ENCODE results near the gene SND1. TPM values are rescaled to one million over a fixed set of nuclear protein-coding genes. Genes with fewer than 3 reads are reported as not detected.

The SND1 gene
- polyA plus RNA-seq, 3 donors = 46.5 to 97.3 (median 79.8) TPM

GRCh38 chr7:128037880-128038619 is 386.1 kb downstream of the SND1 start:
- Mint-ChIP-seq H3K27me3 (ENCODE audit: low read depth in 3 of 3) (peaks cover 3 to 5% (median 4%) of the 10 kb centered on the region in 3 donors), H3K27ac (no peak overlapping the region), H3K4me1 (peaks cover 14% of the 10 kb centered on the region), H3K9me3 (no peaks in the 10 kb centered on the region), H3K36me3 (peaks cover 21 to 33% of the 10 kb centered on the region in 2 donors), H3K4me3 (no peak overlapping the region)
- WGBS (ENCODE audit: insufficient coverage) = no CpG with 5 or more reads among the region's 8 CpGs
- Histone ChIP-seq H3K4me3 (replicated peaks in 1 of 3; ENCODE audit: low read depth in 2 of 3, low read length in 3 of 3) (no peak overlapping the region), H2AFZ (ENCODE audit: insufficient read depth, low read depth, low read length, poor library complexity, severe bottlenecking) (no peak overlapping the region), H3K79me2 (ENCODE audit: insufficient read depth, low read length) (peaks cover under 1% of the 10 kb centered on the region), H3K36me3 (replicated peaks in 1 of 2; ENCODE audit: control insufficient read depth in 1 of 2, insufficient read depth in 2 of 2, low read length in 2 of 2) (peaks cover 9 to 30% of the 10 kb centered on the region in 2 donors), H3K9me3 (replicated peaks in 1 of 2; ENCODE audit: control insufficient read depth in 1 of 2, insufficient read depth in 1 of 2, low read length in 2 of 2) (no peaks in the 10 kb centered on the region), H3K27ac (ENCODE audit: low read depth in 1 of 2, low read length in 2 of 2) (no peak overlapping the region), H3K27me3 (ENCODE audit: control insufficient read depth in 2 of 2, insufficient read depth in 2 of 2, low read length in 2 of 2) (peaks cover 0 to under 1% of the 10 kb centered on the region in 2 donors), H3K9ac (ENCODE audit: insufficient read depth, low read length, poor library complexity, severe bottlenecking) (no peak overlapping the region), H3K4me2 (replicated peaks; ENCODE audit: extremely low read depth, low read length, poor library complexity, severe bottlenecking) (no peak overlapping the region), H3K4me1 (ENCODE audit: control insufficient read depth in 1 of 2, insufficient read depth in 2 of 2, low read length in 2 of 2) (peaks cover 6 to 8% of the 10 kb centered on the region in 2 donors), H4K20me1 (ENCODE audit: insufficient read depth, low read length) (peaks cover 64% of the 10 kb centered on the region)
- intact Hi-C loops (cut with micrococcal nuclease) = loop anchor here in 1 of 2 donors (10.0 kb wide), 1 partner anchor 177 kb away; no protein-coding TSS in a partner anchor
- DNase-seq = no peak
- no peak for TF ChIP-seq CTCF (IDR thresholded peaks at IDR 0.05)

- Mint-ChIP-seq H3K27me3 (ENCODE audit: low read depth in 3 of 3) (no peaks in the 10 kb centered on the region), H3K4me3 (no peak overlapping the region), H3K36me3 (peaks cover 18 to 27% of the 10 kb centered on the region in 2 donors), H3K27ac (no peak overlapping the region), H3K9me3 (no peaks in the 10 kb centered on the region), H3K4me1 (peaks cover 12% of the 10 kb centered on the region)
- Histone ChIP-seq H4K20me1 (ENCODE audit: insufficient read depth, low read length) (peaks cover 49% of the 10 kb centered on the region), H3K36me3 (replicated peaks in 1 of 2; ENCODE audit: control insufficient read depth in 1 of 2, insufficient read depth in 2 of 2, low read length in 2 of 2) (peaks cover 13 to 27% of the 10 kb centered on the region in 2 donors), H3K4me1 (ENCODE audit: control insufficient read depth in 1 of 2, insufficient read depth in 2 of 2, low read length in 2 of 2) (peaks cover 5 to 7% of the 10 kb centered on the region in 2 donors), H3K79me2 (ENCODE audit: insufficient read depth, low read length) (no peaks in the 10 kb centered on the region), H3K4me3 (replicated peaks in 1 of 3; ENCODE audit: low read depth in 2 of 3, low read length in 3 of 3) (no peak overlapping the region), H2AFZ (ENCODE audit: insufficient read depth, low read depth, low read length, poor library complexity, severe bottlenecking) (no peak overlapping the region), H3K27ac (ENCODE audit: low read depth in 1 of 2, low read length in 2 of 2) (no peak overlapping the region), H3K9me3 (replicated peaks in 1 of 2; ENCODE audit: control insufficient read depth in 1 of 2, insufficient read depth in 1 of 2, low read length in 2 of 2) (no peaks in the 10 kb centered on the region), H3K9ac (ENCODE audit: insufficient read depth, low read length, poor library complexity, severe bottlenecking) (no peak overlapping the region), H3K4me2 (replicated peaks; ENCODE audit: extremely low read depth, low read length, poor library complexity, severe bottlenecking) (no peak overlapping the region), H3K27me3 (ENCODE audit: control insufficient read depth in 2 of 2, insufficient read depth in 2 of 2, low read length in 2 of 2) (no peaks in the 10 kb centered on the region)
- no peak for DNase-seq
- no CpG with 5 or more reads among the region's 4 CpGs for WGBS (ENCODE audit: insufficient coverage)
- intact Hi-C loops (cut with micrococcal nuclease) = loop anchor here in 1 of 2 donors (10.0 kb wide), 1 partner anchor 175 kb away; no protein-coding TSS in a partner anchor
- TF ChIP-seq CTCF (IDR thresholded peaks at IDR 0.05) = no peak
These were observed 387.6 kb downstream of the SND1 start for GRCh38 chr7:128039544-128039953.

Measured in CD14-positive monocyte (primary cell).